GM18520 (cell line): ENCODE measurements around the gene EPHA5.

Experiments
- ATAC-seq: cut with Tn5 transposase; IDR thresholded peaks from one replicate; pipeline ENCODE4 v1.9.1; 2021; ENCODE audit not compliant: unreplicated experiment

Gene EPHA5

GRCh38 chr4:65508168-65508567, 162.1 kb downstream of the EPHA5 start:
- no peak for ATAC-seq

GRCh38 chr4:65502131-65502701, 168.1 kb downstream of the EPHA5 start:
- ATAC-seq = no peak

- no peak for ATAC-seq
Observed at GRCh38 chr4:65498606-65499005, 171.7 kb downstream of the EPHA5 start.

- ATAC-seq = no peak
Observed at GRCh38 chr4:65495439-65495838, 174.8 kb downstream of the EPHA5 start.

- no peak for ATAC-seq
Observed at GRCh38 chr4:65482410-65482809, 187.9 kb downstream of the EPHA5 start.

- no peak for ATAC-seq
Observed at GRCh38 chr4:65472531-65472930, 197.8 kb downstream of the EPHA5 start.

GRCh38 chr4:65467068-65467680, 203.1 kb downstream of the EPHA5 start:
- no peak for ATAC-seq

GRCh38 chr4:65461781-65462180, 208.5 kb downstream of the EPHA5 start:
- ATAC-seq = no peak

- no peak for ATAC-seq
Observed at GRCh38 chr4:65457011-65457410, 213.3 kb downstream of the EPHA5 start.

- no peak for ATAC-seq
Observed at GRCh38 chr4:65456579-65456978, 213.7 kb downstream of the EPHA5 start.

GRCh38 chr4:65453398-65453797, 216.9 kb downstream of the EPHA5 start:
- no peak for ATAC-seq

GRCh38 chr4:65450899-65451298, 219.4 kb downstream of the EPHA5 start:
- no peak for ATAC-seq

- ATAC-seq = no peak
Observed at GRCh38 chr4:65437102-65437501, 233.2 kb downstream of the EPHA5 start.

GRCh38 chr4:65422109-65422508, 248.2 kb downstream of the EPHA5 start:
- ATAC-seq = no peak

- no peak for ATAC-seq
Observed at GRCh38 chr4:65420036-65420435, 250.3 kb downstream of the EPHA5 start.

- ATAC-seq = no peak
Observed at GRCh38 chr4:65416891-65417290, 253.4 kb downstream of the EPHA5 start.

GRCh38 chr4:65407483-65407882, 262.8 kb downstream of the EPHA5 start:
- ATAC-seq = no peak

- ATAC-seq = no peak
Observed at GRCh38 chr4:65401083-65401482, 269.2 kb downstream of the EPHA5 start.

- ATAC-seq = no peak
Observed at GRCh38 chr4:65399084-65399483, 271.2 kb downstream of the EPHA5 start.

GRCh38 chr4:65393078-65393477, 277.2 kb downstream of the EPHA5 start:
- no peak for ATAC-seq

- no peak for ATAC-seq
Observed at GRCh38 chr4:65392488-65392887, 277.8 kb downstream of the EPHA5 start.

- ATAC-seq = no peak
Observed at GRCh38 chr4:65391814-65392213, 278.5 kb downstream of the EPHA5 start.

- no peak for ATAC-seq
Observed at GRCh38 chr4:65391382-65391781, 278.9 kb downstream of the EPHA5 start.
